ENCODE results near the gene GALK2. TPM values are rescaled to one million over a fixed set of nuclear protein-coding genes. Genes with fewer than 3 reads are reported as not detected.

Gene GALK2
- total and polyA plus RNA-seq, 7 donors: 21.6 to 61.1 (median 33.1) TPM

GRCh38 chr15:49189631-49190030 is 19.6 kb downstream of the GALK2 start:
- intact Hi-C loops (cut with DNase I): no loop called here
- no peak overlapping the region for H3K27ac ChIP-seq
- H3K4me1 ChIP-seq: peaks cover 0 to 11% (median 3%) of the 10 kb centered on the region in 4 donors
- DNase-seq: no peak
- no peaks in the 10 kb centered on the region for H3K27me3 ChIP-seq
- 70 to 86% methylated on average over 2 of the region's 2 CpGs for WGBS, 2 donors
- no peaks in the 10 kb centered on the region for H3K9me3 ChIP-seq
- no peaks in the 10 kb centered on the region for H3K36me3 ChIP-seq
- TF ChIP-seq EP300 (IDR thresholded peaks at IDR 0.05) (no peak), POLR2AphosphoS5 (IDR thresholded peaks at IDR 0.05) (no peak), POLR2A (IDR thresholded peaks at IDR 0.05) (no peak), CTCF (IDR thresholded peaks at IDR 0.05) (no peak)
- no peak overlapping the region for H3K4me3 ChIP-seq

GRCh38 chr15:49190586-49190985 is 20.5 kb downstream of the GALK2 start:
- H3K27me3 ChIP-seq: no peaks in the 10 kb centered on the region
- no peak overlapping the region for H3K4me3 ChIP-seq
- TF ChIP-seq POLR2A (IDR thresholded peaks at IDR 0.05) (no peak), EP300 (IDR thresholded peaks at IDR 0.05) (no peak), POLR2AphosphoS5 (IDR thresholded peaks at IDR 0.05) (no peak), CTCF (IDR thresholded peaks at IDR 0.05) (no peak)
- no peaks in the 10 kb centered on the region for H3K9me3 ChIP-seq
- 68 to 89% methylated on average over 2 of the region's 2 CpGs for WGBS, 2 donors
- no peaks in the 10 kb centered on the region for H3K36me3 ChIP-seq
- no peak overlapping the region for H3K27ac ChIP-seq
- intact Hi-C loops (cut with DNase I): no loop called here
- H3K4me1 ChIP-seq: peaks cover 0 to 11% (median 3%) of the 10 kb centered on the region in 4 donors
- no peak for DNase-seq

GRCh38 chr15:49191892-49192291 is 21.8 kb downstream of the GALK2 start:
- H3K4me1 ChIP-seq: peaks cover 0 to 11% (median 8%) of the 10 kb centered on the region in 4 donors
- H3K36me3 ChIP-seq: no peaks in the 10 kb centered on the region
- intact Hi-C loops (cut with DNase I): no loop called here
- WGBS, 2 donors: 95 to 96% methylated on average over 2 of the region's 2 CpGs
- TF ChIP-seq POLR2A (IDR thresholded peaks at IDR 0.05): no peak
- no peak for TF ChIP-seq EP300 (IDR thresholded peaks at IDR 0.05)
- TF ChIP-seq POLR2AphosphoS5 (IDR thresholded peaks at IDR 0.05): no peak
- TF ChIP-seq CTCF (IDR thresholded peaks at IDR 0.05): no peak
- no peak for DNase-seq
- H3K9me3 ChIP-seq: no peaks in the 10 kb centered on the region
- H3K27ac ChIP-seq: no peak overlapping the region
- H3K4me3 ChIP-seq: no peak overlapping the region
- H3K27me3 ChIP-seq: no peaks in the 10 kb centered on the region

GRCh38 chr15:49196856-49197255 is 26.8 kb downstream of the GALK2 start:
- intact Hi-C loops (cut with DNase I): no loop called here
- Histone ChIP-seq H3K36me3 (peaks cover 0 to 6% (median under 1%) of the 10 kb centered on the region in 4 donors), H3K4me3 (no peak overlapping the region), H3K27ac (no peak overlapping the region), H3K27me3 (no peaks in the 10 kb centered on the region), H3K4me1 (peaks cover 0 to 21% (median 6%) of the 10 kb centered on the region in 4 donors), H3K9me3 (no peaks in the 10 kb centered on the region)
- 94 to 96% methylated on average over 4 of the region's 4 CpGs for WGBS, 2 donors
- DNase-seq: no peak
- no peak for TF ChIP-seq POLR2AphosphoS5 (IDR thresholded peaks at IDR 0.05)
- TF ChIP-seq EP300 (IDR thresholded peaks at IDR 0.05): no peak
- TF ChIP-seq CTCF (IDR thresholded peaks at IDR 0.05): no peak
- no peak for TF ChIP-seq POLR2A (IDR thresholded peaks at IDR 0.05)

GRCh38 chr15:49199666-49200065 is 29.6 kb downstream of the GALK2 start:
- no peaks in the 10 kb centered on the region for H3K27me3 ChIP-seq
- intact Hi-C loops (cut with DNase I): no loop called here
- H3K4me1 ChIP-seq: peaks cover 0 to 21% (median 6%) of the 10 kb centered on the region in 4 donors
- H3K4me3 ChIP-seq: no peak overlapping the region
- H3K27ac ChIP-seq: no peak overlapping the region
- H3K36me3 ChIP-seq: peaks cover 0 to 26% (median 5%) of the 10 kb centered on the region in 4 donors
- 86 to 87% methylated on average over 3 of the region's 3 CpGs for WGBS, 2 donors
- H3K9me3 ChIP-seq: no peaks in the 10 kb centered on the region
- no peak for DNase-seq
- TF ChIP-seq POLR2A (IDR thresholded peaks at IDR 0.05): no peak
- TF ChIP-seq POLR2AphosphoS5 (IDR thresholded peaks at IDR 0.05): no peak
- no peak for TF ChIP-seq EP300 (IDR thresholded peaks at IDR 0.05)
- no peak for TF ChIP-seq CTCF (IDR thresholded peaks at IDR 0.05)

Data from sigmoid colon (tissue), 7 donors.